22Rv1 (cell line): ENCODE measurements around the gene STK10.

Source experiments
- CTCF ChIP-seq: fragments of 450-650 bp; IDR thresholded peaks from 2 replicates; pipeline ENCODE4 v1.5.1; 2017; ENCODE audit warnings: mild to moderate bottlenecking
- ZFX ChIP-seq: fragments of 450-650 bp; IDR thresholded peaks from 2 replicates; pipeline ENCODE4 v1.6.1; 2017; ENCODE audit warnings: antibody characterized with exemption, borderline replicate concordance

GRCh38 chr5:172113036-172113435 is 75.0 kb downstream of the STK10 start:
- TF ChIP-seq CTCF (no peak), ZFX (no peak)
